ENCODE results near the gene SPTBN4.
A peak's percentile ranks its signal among the peaks of the same experiment; 100 is the strongest.

SPTBN4 gene

DNA sequence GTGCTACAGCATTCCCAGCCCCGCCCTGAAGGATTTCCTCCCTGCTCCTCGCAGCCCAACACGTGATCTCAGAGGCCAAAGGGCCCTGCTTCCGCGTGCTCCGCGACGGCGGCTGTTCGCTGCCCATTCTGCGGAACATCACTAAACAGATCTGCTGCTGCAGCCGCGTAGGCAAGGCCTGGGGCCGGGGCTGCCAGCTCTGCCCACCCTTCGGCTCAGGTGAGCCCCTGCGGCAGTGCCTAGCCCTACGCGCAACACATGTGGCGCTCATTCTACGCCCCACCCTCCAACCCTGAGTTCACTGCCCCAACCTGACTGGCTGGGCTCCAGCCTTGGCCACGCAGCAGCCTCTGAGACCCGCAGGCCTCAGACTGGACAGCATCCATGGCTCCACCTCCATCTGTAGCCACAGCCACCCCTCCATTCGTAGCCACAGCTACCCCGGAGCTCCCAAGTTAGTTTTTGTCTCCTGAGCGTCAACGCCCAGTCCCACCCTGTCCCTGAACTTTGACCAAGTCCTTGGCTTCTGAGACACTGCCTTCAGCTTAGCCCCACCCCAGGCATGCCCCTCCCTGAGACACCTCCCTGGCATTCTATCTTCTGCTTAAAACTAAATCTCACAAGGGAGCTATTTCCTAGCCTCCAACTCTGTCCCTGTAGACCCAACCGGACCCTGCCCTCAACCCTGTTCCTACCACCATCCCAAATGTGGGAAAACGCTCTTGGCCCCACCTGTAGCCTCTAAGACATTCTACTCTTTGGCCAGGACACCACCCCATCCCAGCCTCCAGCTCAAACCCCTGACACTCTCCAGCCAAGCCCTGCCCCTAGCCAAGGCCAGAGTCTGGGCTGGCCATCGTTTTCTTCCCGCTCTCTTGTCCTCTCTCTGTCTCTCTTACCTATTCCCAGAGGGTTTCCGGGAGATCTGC lies 140.8 kb downstream of the SPTBN4 start:
- DNase-seq: no peak

DNA sequence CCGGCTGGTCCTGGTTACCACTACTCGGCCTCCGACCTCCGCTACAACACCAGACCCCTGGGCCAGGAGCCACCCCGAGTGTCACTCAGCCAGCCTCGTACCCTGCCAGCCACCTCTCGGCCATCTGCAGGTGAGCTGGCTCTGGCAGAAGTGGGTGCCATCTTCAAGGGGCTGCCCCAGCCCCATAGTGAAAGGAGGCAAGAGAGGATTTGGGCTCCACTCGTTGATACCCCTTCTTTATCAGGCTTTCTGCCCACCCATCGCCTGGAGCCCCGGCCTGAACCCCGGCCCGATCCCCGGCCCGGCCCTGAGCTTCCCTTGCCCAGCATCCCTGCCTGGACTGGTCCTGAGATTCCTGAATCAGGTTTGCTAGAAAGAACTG lies 141.4 kb downstream of the SPTBN4 start:
- DNase-seq: no peak

DNA sequence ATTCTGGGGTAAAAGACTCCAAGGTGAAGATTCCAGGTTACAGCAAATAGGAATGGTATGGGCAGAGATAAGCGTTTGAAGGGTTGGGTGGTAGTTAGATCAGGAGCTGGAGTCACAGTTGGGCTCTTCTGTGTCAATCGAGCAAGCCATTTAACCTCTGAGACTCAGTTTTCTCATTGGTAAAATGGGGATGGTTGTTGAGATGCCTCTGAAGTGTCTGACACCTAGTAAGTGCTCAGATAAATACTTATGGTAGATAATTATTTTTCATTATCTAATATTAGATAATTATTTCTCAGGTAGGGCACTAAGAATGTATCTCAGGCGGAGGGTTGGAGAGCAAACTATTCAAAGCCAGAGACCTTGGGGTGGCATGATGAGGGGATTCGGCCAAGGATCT lies 142.2 kb downstream of the SPTBN4 start:
- DNase-seq: no peak

DNA sequence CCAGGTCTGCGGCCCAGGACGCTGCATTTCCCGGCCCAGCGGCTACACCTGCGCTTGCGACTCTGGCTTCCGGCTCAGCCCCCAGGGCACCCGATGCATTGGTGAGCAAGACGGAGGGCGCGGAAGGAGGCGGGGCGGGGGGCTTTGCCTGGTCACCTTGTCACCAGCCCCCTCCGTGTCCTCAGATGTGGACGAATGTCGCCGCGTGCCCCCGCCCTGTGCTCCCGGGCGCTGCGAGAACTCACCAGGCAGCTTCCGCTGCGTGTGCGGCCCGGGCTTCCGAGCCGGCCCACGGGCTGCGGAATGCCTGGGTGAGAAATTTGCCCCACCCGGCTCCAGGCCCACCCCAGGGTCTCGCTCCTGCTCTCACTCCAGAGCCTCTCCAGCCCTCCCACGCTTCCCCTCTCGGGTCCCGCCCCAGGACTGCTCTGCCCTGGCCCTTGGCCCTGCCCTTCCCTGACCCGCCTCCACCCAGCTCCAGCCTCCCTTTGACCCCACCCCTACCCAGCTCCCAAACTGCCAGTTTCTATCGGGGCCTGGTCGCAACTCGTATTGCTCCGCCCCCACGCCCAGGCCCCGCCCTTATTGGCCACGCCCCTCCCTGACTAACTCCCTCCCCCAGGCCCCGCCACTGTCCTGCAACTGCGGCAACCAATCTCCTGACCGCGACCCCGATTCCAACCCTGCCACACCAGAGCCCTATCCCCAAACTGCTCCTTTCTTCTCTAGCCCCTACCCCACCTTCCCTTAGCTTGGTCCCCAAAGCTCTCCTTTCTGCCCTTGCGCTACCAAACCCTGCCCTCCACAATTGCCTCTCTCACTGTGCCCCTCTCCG lies 143.0 kb downstream of the SPTBN4 start:
- DNase-seq: peak; percentile 67

DNA sequence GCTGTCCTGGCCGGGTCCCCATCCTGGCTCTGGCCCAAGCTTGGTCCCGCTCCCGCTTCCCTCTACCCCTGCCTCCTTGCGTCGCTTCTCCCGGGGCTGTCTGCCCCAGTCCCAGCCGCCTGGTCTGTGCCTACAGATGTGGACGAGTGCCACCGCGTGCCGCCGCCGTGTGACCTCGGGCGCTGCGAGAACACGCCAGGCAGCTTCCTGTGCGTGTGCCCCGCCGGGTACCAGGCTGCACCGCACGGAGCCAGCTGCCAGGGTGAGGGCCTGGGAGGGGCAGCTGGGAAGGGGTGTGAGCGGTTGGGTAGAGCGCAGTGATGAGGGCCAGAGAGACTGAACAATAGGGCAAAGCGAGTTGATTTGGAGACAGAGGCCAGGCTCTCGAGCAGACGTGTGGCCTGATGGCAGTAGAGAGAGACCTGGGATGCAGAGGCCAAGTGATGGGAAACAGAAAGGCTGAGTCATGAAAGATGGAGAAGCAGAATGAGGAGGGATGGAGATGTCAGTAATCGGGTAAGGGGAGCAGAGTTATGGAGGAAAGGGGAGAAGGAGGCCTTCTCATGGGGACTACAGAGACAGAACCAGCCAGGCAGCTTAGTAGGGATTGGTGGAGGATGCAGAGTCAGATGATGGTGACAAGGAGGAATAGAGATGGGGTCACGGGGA lies 143.7 kb downstream of the SPTBN4 start:
- DNase-seq: no peak

DNA sequence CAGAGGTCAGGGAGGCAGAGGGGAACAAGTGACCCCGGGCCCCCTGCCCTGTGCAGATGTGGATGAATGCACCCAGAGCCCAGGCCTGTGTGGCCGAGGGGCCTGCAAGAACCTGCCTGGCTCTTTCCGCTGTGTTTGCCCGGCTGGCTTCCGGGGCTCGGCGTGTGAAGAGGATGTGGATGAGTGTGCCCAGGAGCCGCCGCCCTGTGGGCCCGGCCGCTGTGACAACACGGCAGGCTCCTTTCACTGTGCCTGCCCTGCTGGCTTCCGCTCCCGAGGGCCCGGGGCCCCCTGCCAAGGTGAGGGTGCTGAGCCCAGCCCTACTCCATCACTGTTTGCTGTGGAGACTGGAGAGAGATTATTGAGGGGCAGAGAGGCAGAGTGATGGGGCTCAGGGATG lies 144.3 kb downstream of the SPTBN4 start:
- DNase-seq: no peak

DNA sequence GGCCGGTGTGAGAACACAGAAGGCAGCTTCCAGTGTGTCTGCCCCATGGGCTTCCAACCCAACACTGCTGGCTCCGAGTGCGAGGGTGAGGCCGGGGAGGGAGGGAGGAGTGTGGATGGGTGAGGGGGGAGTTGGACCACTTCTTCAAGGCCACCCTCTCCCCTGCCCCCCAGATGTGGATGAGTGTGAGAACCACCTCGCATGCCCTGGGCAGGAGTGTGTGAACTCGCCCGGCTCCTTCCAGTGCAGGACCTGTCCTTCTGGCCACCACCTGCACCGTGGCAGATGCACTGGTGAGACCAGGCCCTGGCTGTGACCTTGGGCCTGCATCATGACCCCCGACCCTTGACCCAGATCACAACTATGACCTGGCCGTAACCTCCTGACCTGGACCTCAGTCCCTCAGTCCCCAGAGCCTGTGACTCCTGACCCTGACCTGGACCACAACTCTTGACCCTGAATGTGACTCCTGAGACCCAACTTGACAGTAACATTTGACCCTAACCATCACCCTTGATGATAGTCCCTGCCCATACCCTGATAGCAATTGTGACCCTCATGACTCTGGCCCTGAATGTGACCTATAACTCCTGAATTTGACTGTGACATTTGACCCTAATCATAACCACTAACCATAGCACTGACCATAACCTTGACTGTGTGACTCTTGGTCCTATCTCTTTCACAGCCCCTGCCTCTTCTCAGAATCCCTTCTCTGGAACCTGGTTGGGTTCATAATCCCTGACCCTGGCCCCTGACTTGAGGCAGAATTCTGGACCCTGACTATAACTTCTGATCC lies 145.3 kb downstream of the SPTBN4 start:
- DNase-seq: no peak

DNA sequence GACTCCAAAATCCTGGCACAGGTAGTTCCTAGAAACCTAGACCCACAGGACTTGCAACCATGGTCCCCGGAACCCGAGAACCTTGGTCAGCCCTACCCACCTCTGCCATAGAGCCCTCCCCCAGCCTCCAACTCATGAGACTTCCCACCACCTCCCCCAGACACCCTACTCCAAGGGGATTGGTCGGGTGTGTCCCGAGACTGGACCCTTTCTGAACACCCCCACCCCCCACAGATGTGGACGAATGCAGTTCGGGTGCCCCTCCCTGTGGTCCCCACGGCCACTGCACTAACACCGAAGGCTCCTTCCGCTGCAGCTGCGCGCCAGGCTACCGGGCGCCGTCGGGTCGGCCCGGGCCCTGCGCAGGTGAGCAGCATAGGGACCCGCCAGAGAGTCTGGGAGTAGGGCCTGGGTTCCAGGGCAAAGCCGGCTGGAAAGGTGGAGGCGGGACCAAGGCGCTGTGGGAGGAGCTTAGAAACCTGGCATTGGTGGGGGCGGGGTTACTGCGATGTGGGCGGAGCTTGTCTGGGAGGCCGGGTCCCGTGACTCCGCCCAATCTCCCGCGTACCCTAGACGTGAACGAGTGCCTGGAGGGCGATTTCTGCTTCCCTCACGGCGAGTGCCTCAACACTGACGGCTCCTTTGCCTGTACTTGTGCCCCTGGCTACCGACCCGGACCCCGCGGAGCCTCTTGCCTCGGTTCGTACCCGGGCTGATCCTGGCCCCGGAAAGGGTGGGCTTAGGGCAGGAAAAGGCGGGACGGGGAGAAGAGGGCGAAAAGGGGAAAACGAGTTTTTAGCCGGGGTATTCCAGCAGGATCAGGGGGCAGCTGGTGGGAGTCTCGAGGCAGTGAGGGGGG lies 146.3 kb downstream of the SPTBN4 start:
- DNase-seq: peak; percentile 32

DNA sequence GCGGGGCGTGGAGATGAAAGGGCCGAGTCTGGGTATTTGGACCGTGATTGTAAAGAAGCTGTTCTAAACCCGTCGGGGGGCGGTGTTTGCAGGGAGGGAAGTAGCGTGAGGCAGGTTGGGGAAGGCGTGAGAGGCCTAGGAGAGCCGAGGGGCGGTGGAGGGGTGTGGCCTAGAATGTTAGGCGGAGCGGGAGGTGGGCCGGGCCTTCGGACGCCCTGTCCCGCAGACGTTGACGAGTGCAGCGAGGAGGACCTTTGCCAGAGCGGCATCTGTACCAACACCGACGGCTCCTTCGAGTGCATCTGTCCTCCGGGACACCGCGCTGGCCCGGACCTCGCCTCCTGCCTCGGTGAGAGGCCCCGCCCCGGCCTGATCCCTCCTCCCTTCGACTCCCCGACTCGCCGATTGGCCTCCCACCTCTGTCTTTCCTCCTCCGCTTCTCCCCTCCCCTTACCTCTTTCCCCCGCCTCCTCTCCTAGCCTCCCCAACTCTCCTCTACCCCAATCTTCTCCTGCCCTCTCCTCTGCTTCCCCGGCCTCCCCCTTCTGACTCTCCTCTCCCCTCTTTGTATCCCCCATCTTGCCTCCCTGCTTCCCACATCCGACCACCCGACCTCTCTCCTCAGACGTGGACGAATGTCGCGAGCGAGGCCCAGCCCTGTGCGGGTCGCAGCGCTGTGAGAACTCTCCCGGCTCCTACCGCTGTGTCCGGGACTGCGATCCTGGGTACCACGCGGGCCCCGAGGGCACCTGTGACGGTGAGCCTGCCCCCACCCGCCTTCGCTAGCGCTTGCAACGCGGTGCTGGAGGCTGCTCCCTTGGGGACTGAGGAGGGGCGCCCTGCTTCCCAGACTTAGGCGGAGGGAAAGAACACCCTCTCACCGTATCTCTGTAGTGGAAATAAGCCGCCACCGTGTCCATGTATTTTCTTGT lies 147.2 kb downstream of the SPTBN4 start:
- peak; percentile 64 for DNase-seq

DNA sequence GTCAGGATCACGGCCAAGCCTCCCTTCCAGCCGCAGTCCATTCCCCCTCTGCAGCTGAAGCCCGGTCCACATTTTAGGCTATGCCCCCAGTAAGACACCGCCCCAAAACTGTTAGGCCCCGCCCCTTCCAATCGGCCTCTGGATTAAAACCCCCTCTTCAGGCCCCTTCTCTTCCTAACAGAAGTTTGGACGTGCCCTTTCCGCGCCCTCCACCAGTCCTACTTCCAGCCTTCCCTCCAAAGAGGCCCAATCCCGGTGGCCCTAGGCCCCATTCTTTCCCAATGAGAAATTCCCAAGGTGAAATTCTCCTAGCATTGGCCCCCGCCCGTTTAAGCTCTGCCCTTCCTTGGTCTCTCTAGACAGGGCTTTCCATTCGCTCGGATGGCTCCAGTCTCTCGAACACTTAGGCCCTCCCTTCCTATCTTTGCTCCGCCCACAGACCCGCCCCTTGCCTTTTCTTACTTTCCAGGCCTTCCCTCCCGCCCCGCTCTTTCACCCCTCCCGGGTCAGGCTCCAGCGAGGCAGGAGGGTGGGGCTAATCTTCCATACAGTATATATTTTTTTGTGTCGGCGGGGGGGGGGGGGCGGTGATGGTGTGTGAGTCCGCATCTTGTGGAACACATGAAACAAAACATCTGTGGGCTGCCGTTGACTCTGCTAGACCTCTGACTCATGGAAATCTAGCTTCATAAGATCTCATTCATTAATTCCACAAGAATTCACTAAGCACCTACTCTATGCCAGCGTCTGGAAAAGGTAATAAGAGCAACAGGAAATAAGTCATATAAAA lies 148.0 kb downstream of the SPTBN4 start:
- DNase-seq: peak; percentile 58

DNA sequence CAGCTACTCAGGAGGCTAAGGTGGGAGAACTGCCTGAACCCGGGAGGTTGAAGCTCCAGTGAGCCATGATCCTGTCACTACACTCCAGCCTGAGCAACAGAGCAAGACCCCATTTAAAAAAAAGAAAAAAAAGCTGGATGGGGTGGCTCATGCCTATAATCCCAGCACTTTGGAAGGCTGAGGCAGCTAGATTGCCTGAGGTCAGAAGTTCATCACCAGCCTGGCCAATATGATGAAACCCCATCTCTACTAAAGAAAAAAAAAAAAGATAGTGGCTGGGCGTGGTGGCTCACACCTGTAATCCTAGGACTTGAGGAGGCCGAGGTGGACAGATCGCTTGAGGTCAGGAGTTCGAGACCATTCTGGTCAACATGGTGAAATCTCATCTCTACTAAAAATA lies 149.4 kb downstream of the SPTBN4 start:
- DNase-seq: no peak

DNA sequence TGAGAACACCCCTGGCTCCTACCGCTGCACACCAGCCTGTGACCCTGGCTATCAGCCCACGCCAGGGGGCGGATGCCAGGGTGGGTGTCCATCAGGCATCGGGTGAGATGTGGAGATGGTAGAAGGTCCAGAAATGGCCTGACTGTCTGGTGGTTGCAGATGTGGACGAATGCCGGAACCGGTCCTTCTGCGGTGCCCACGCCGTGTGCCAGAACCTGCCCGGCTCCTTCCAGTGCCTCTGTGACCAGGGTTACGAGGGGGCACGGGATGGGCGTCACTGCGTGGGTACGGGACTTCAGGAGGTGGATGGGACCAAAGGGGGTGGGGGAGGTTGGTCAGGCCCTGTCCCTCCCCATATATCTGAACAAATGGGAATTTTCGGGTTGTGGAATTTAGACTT lies 150.1 kb downstream of the SPTBN4 start:
- DNase-seq: no peak

DNA sequence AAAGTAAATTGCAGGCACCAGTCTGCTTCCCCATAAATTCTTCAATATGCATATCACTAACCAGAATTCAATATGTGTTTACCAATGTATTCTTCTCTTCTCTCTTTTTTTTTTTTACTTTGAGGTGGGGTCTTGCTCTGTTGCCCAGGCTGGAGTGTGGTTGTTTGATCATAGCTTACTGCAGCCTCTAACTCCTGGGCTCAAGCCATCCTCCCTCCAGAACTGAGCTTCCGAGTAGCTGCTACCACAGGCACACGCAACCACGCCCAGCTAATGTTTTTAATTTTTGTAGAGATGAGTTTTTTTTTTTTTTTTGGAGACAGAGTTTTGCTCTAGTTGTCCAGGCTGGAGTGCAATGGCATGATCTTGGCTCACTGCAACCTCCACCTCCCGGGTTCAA lies 151.2 kb downstream of the SPTBN4 start:
- DNase-seq: no peak

DNA sequence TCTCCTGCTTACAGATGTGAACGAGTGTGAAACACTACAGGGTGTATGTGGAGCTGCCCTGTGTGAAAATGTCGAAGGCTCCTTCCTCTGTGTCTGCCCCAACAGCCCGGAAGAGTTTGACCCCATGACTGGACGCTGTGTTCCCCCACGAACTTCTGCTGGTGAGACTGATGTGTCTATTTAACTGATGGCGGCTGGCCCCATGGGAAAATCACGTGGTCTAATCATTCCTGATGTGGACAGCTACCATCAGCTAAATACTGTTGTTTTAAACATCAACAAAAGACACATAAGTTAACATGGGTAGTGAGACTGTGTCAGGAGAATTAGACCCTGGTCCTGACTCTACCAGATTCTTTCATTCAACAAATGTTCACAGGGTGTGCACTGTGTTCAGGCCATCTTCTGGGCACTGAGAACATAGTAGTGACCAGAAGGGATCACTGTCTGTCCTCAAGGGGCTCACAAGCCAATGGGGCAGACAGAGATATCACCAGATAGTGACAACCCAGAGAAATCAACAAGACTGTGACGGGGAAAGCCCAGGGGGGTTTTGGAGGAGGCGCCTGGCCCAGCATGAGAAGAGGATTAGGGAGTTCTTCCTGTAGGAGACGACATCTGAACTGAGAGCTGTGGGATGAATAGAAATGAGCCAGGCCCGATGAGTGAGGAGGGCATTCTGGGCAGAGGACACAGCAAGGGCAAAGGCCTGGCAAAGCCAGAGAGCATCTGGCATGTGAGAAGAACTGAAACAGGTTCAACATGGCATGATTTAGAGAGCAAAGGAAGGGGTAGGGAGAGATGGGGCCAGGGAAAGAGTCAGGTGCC lies 152.7 kb downstream of the SPTBN4 start:
- no peak for DNase-seq

DNA sequence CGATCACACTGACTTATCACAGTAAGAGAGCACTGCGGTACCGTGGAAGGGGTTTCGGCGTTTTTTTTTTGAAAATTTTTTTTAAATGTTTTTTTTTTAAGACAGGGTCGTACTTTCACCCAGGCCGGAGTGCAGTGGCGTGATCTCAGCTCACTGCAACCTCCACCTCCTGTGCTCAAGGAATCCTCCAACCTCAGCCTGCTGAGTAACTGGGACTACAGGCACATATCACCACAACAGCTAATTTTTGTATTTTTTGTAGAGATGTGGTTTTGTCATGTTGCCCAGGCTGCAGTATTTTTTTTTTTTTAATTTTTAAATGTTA lies 153.3 kb downstream of the SPTBN4 start:
- no peak for DNase-seq

DNA sequence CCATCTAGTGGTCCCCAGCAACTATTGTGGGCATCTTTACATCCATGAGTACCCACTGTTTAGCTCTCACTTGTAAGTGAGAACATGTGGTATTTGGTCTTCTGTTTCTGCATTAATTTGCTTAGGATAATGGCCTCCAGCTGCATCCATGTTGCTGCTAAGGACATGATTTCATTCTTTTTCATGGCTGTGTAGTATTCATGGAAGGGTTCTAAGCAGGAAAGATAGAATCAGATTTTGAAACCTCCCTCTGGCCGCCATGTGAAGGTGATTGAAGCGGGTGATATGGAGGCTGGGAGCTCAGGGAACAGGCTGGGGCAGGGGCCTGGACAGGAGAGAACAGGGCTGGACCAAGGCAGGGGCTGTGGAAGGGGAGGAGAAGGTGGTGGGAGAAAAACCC lies 154.5 kb downstream of the SPTBN4 start:
- no peak for DNase-seq

DNA sequence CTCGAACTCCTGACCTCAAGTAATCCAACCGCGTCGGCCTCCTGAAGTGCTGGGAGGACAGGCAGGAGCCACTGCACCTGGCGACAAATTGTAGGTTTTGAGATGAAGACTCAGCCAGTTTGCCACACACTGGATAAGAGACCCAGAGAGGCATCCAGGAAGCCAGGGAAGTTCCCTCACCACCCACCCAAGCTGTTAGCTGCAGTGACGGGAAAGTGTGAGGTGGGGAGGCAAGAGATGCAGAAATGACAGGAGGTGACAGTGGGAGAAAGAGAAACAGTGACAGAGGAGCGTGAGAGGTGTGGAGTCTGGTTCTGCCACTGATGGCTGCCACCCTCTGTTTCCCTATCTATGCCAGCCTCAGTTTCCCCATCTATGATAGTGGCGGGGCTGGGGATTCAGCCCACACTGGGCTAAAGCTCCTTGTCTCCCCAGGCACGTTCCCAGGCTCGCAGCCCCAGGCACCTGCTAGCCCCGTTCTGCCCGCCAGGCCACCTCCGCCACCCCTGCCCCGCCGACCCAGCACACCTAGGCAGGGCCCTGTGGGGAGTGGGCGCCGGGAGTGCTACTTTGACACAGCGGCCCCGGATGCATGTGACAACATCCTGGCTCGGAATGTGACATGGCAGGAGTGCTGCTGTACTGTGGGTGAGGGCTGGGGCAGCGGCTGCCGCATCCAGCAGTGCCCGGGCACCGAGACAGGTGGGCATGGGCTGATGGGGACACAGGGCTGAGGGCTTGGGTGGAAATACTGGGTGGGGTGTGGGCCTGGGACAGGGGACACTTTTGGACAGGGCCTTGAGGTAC lies 155.4 kb downstream of the SPTBN4 start:
- no peak for DNase-seq

DNA sequence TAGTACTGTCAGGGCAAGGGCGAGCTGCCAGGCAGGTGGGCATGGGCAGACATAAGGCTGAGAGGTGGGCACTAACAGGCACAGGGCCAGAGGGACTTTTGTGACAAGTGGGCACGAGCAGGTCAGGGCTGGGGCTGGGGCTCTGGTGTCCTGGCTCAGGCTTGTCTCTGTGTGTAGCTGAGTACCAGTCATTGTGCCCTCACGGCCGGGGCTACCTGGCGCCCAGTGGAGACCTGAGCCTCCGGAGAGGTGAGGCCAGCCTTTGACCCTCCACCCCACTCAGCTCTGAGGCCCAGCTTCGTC lies 155.9 kb downstream of the SPTBN4 start:
- DNase-seq: no peak
